Natural killer cell treated with Interleukin-12 subunit alpha and Interleukin-12 subunit beta and Interleukin-15 and Interleukin-18, amount 100 ng/mL, for 72 hours (primary cell): Measurements from ENCODE around the gene GPR15LG. TPM values are rescaled to one million over a fixed set of nuclear protein-coding genes. Genes with fewer than 3 reads are reported as not detected.
"Not testable (repeated sequence)": the region's sequence is repeated elsewhere in the genome, so short reads cannot be mapped to it uniquely, and the experiment has no call there.

ENCODE experiments used
- ATAC-seq, 2 donors: fragments of 150-1000 bp; cut with Tn5 transposase in 1 of 2; sonication (Bioruptor Pico), chemical (Tn5 transposase) in 1 of 2; 2 replicates each; pipeline ENCODE4 v1.10.0; 2021
- DNase-seq: peaks from one replicate; pipeline ENCODE4 v3.0.0; 2022; ENCODE audit warnings: low spot score
- H3K27ac Mint-ChIP-seq, 2 donors: 1 replicate in 1 of 2; 2 replicates in 1 of 2; pipeline ENCODE4 v1.8.0; 2022; ENCODE audit warnings: mixed read lengths in 2 of 2, mild to moderate bottlenecking in 1 of 2, moderate library complexity in 1 of 2
- H3K27me3 Mint-ChIP-seq, 2 donors: 1 replicate in 1 of 2; 2 replicates in 1 of 2; pipeline ENCODE4 v1.8.0; 2022; ENCODE audit warnings: mixed read lengths in 2 of 2
- H3K36me3 Mint-ChIP-seq: one replicate; pipeline ENCODE4 v1.8.0; 2022; ENCODE audit warnings: mixed read lengths
- H3K4me1 Mint-ChIP-seq, 2 donors: 1 replicate in 1 of 2; 2 replicates in 1 of 2; pipeline ENCODE4 v1.8.0; 2022; ENCODE audit warnings: low read depth in 2 of 2, mixed read lengths in 2 of 2, mild to moderate bottlenecking in 1 of 2
- H3K4me3 Mint-ChIP-seq: one replicate; pipeline ENCODE4 v1.8.0; 2022; ENCODE audit warnings: mixed read lengths
- H3K9me3 Mint-ChIP-seq: 2 replicates; pipeline ENCODE4 v1.8.0; 2022; ENCODE audit warnings: mixed read lengths
- total RNA-seq, 2 donors: library from RNA; stranded (reverse); gene quantifications; one replicate each; pipeline ENCODE4 v1.2.3, GENCODE V29; 2022

Gene GPR15LG
- total RNA-seq, 2 donors from 2014 or later = not detected

GRCh38 chr10:84172467-84173356 is 889 bp upstream of the GPR15LG start:
- peaks cover 6 to 11% of the 10 kb centered on the region in 2 donors for H3K4me1 Mint-ChIP-seq
- H3K9me3 Mint-ChIP-seq = no peaks in the 10 kb centered on the region
- DNase-seq (no peak), ATAC-seq (no peak)
- H3K36me3 Mint-ChIP-seq = no peaks in the 10 kb centered on the region
- no peak overlapping the region for H3K4me3 Mint-ChIP-seq
- H3K27ac Mint-ChIP-seq = no peak overlapping the region
- no peaks in the 10 kb centered on the region for H3K27me3 Mint-ChIP-seq

DNA sequence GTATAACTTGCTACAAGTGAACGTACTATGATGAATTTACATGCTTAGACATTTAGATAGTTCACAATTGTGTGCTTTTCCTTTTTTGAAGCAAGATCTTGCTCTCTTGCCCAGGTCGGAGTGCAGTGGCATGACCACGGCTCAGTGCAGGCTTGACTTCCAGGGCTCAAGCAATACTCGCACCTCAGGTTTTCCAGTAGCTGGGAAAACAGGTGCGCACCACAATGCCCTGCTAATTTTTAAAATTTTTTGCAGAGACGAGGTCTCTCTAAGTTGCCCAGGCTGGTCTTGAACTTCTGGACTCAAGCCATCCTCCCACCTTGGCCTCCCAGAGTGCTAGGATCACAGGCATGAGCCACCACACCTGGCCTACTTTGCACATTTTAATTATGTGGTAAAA is 1.8 kb downstream of the GPR15LG start:
- H3K27ac Mint-ChIP-seq = no peak overlapping the region
- H3K27me3 Mint-ChIP-seq = no peaks in the 10 kb centered on the region
- no peak for DNase-seq
- H3K9me3 Mint-ChIP-seq = no peaks in the 10 kb centered on the region
- no peak overlapping the region for H3K4me3 Mint-ChIP-seq
- peaks cover 6 to 11% of the 10 kb centered on the region in 2 donors for H3K4me1 Mint-ChIP-seq
- ATAC-seq = no peak
- no peaks in the 10 kb centered on the region for H3K36me3 Mint-ChIP-seq

DNA sequence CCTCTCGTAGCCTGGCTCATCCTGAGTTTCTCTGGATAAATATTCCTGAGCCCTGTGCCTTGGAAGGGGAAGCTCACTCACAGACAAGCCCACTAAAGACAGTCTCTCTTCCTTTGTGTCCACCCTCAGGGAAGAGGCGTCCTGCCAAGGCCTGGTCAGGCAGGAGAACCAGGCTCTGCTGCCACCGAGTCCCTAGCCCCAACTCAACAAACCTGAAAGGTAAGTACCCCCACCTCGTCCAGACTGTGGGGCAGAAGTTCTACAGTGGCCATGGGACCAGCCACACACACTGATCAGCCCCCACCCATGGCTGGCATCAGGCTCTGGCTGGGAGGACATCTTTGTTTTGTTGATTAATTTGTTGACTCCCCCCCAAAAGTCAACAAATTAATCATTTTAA is 2.8 kb downstream of the GPR15LG start:
- Mint-ChIP-seq H3K4me1 (peaks cover 6 to 8% of the 10 kb centered on the region in 2 donors), H3K27ac (no peak overlapping the region), H3K4me3 (peak overlapping the region; percentile 60), H3K27me3 (no peaks in the 10 kb centered on the region), H3K36me3 (no peaks in the 10 kb centered on the region), H3K9me3 (no peaks in the 10 kb centered on the region)
- DNase-seq = no peak
- ATAC-seq = no peak

DNA sequence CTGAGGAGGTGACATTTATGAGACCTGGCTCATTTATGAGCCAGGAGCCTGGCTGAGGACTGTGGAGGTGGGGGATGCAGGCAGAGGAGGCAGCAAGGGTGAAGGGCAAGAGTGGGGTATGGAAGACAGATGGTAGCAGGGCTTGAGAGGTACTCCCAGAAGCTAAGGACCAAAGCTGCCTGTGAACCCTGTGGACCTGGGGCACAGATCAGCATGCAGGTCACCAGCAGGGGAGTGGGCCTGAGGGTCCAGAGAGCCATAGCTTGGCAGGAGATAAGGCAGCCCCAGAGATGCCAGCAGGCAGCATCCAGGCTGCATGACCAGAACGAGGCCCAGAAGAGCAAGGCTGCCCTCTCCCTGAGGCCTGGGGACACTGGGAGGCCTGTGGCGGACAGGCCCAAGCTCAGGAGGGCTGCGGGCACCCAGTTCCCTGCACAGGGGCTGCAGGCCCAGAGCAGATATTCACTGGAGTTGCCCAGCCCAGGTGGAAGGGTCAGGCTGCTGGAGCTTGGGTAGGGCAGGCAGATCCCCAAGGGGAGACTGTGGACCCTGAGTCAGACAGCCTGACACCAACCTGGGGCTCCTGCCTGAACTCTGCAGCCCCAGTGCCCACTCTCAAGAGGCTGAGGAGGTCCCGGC is 3.4 kb downstream of the GPR15LG start:
- H3K27me3 Mint-ChIP-seq = no peaks in the 10 kb centered on the region
- H3K27ac Mint-ChIP-seq = no peak overlapping the region
- peak in 1 of 2 donors; percentile 11 for ATAC-seq
- peak overlapping the region; percentile 60 for H3K4me3 Mint-ChIP-seq
- H3K4me1 Mint-ChIP-seq = peaks cover 6 to 7% of the 10 kb centered on the region in 2 donors
- H3K9me3 Mint-ChIP-seq = no peaks in the 10 kb centered on the region
- no peaks in the 10 kb centered on the region for H3K36me3 Mint-ChIP-seq
- DNase-seq = no peak

- no peaks in the 10 kb centered on the region for H3K36me3 Mint-ChIP-seq
- H3K27me3 Mint-ChIP-seq = no peaks in the 10 kb centered on the region
- ATAC-seq = peak; percentile 85 to 90
- H3K27ac Mint-ChIP-seq = no peak overlapping the region
- no peaks in the 10 kb centered on the region for H3K9me3 Mint-ChIP-seq
- peaks cover 6 to 7% of the 10 kb centered on the region in 2 donors for H3K4me1 Mint-ChIP-seq
- H3K4me3 Mint-ChIP-seq = no peak overlapping the region
- peak; percentile 74 for DNase-seq
Measured at GRCh38 chr10:84177541-84178141, 4.0 kb downstream of the GPR15LG start.

DNA sequence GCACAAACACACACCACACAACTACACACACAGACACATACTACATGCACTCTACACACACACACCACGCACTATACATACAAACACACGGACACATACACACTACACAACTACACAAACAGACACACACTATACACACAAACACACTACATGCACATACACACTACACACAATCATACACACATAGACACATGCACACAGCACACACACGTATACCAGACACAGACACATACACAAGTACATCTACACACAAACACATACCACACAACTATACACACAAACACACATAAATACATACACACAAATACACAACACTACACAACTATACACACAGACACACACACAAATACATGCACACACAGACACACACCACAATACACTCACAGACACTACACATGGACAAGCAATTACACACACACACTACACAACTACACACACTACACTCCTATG is 4.6 kb downstream of the GPR15LG start:
- DNase-seq (no peak), ATAC-seq (peak in 1 of 2 donors; percentile 2)
- Mint-ChIP-seq H3K4me3 (no peak overlapping the region), H3K27ac (no peak overlapping the region), H3K36me3 (no peaks in the 10 kb centered on the region), H3K9me3 (no peaks in the 10 kb centered on the region), H3K4me1 (peaks cover 6 to 7% of the 10 kb centered on the region in 2 donors), H3K27me3 (no peaks in the 10 kb centered on the region)

GRCh38 chr10:84179059-84179710 is 5.6 kb downstream of the GPR15LG start:
- ATAC-seq (peak; percentile 31 to 47), DNase-seq (no peak)
- H3K4me1 Mint-ChIP-seq = peaks cover 6 to 7% of the 10 kb centered on the region in 2 donors
- no peaks in the 10 kb centered on the region for H3K9me3 Mint-ChIP-seq
- H3K36me3 Mint-ChIP-seq = no peaks in the 10 kb centered on the region
- no peak overlapping the region for H3K4me3 Mint-ChIP-seq
- no peak overlapping the region for H3K27ac Mint-ChIP-seq
- H3K27me3 Mint-ChIP-seq = no peaks in the 10 kb centered on the region

- not testable (repeated sequence) for H3K27me3 Mint-ChIP-seq
- H3K4me1 Mint-ChIP-seq = peaks cover 11 to 12% of the 10 kb centered on the region in 2 donors
Measured at GRCh38 chr10:84180386-84180785, 6.8 kb downstream of the GPR15LG start.

GRCh38 chr10:84181631-84182030 is 8.0 kb downstream of the GPR15LG start:
- DNase-seq = no peak
- no peaks in the 10 kb centered on the region for H3K36me3 Mint-ChIP-seq
- ATAC-seq = no peak
- H3K4me3 Mint-ChIP-seq = no peak overlapping the region
- no peaks in the 10 kb centered on the region for H3K27me3 Mint-ChIP-seq
- H3K9me3 Mint-ChIP-seq = no peaks in the 10 kb centered on the region
- peaks cover 7 to 9% of the 10 kb centered on the region in 2 donors for H3K4me1 Mint-ChIP-seq
- no peak overlapping the region for H3K27ac Mint-ChIP-seq

More at GRCh38 chr10:84180386-84180785, 6.8 kb downstream of the GPR15LG start:
- not testable (repeated sequence) for H3K9me3 Mint-ChIP-seq, DNase-seq, H3K4me3 Mint-ChIP-seq, H3K27ac Mint-ChIP-seq, H3K36me3 Mint-ChIP-seq, ATAC-seq

DNA sequence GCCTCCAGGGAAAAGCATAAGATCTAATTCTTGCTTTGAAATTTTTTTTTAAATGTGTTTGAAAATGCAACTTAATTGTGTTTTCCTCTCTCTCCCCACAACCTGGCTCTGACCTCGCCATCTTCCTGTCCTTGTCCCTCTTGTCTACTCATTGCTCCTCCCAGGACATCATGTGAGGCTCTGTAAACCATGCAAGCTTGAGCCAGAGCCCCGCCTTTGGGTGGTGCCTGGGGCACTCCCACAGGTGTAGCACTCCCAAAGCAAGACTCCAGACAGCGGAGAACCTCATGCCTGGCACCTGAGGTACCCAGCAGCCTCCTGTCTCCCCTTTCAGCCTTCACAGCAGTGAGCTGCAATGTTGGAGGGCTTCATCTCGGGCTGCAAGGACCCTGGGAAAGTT is 10.9 kb downstream of the GPR15LG start:
- H3K27me3 Mint-ChIP-seq = no peaks in the 10 kb centered on the region
- no peak for DNase-seq
- no peaks in the 10 kb centered on the region for H3K36me3 Mint-ChIP-seq
- no peak overlapping the region for H3K27ac Mint-ChIP-seq
- H3K9me3 Mint-ChIP-seq = no peaks in the 10 kb centered on the region
- no peak for ATAC-seq
- H3K4me1 Mint-ChIP-seq = peaks cover 5 to 11% of the 10 kb centered on the region in 2 donors
- no peak overlapping the region for H3K4me3 Mint-ChIP-seq

GRCh38 chr10:84185526-84186175 is 12.1 kb downstream of the GPR15LG start:
- Mint-ChIP-seq H3K9me3 (no peaks in the 10 kb centered on the region), H3K4me1 (peaks cover 5 to 11% of the 10 kb centered on the region in 2 donors), H3K27me3 (no peaks in the 10 kb centered on the region), H3K36me3 (no peaks in the 10 kb centered on the region), H3K4me3 (no peak overlapping the region), H3K27ac (no peak overlapping the region)
- ATAC-seq (no peak), DNase-seq (no peak)

GRCh38 chr10:84188815-84189214 is 15.2 kb downstream of the GPR15LG start:
- Mint-ChIP-seq H3K4me1 (peaks cover 15 to 17% of the 10 kb centered on the region in 2 donors), H3K4me3 (no peak overlapping the region), H3K27ac (no peak overlapping the region), H3K36me3 (no peaks in the 10 kb centered on the region), H3K27me3 (no peaks in the 10 kb centered on the region), H3K9me3 (no peaks in the 10 kb centered on the region)
- ATAC-seq (no peak), DNase-seq (peak; percentile 28)

- Mint-ChIP-seq H3K4me3 (no peak overlapping the region), H3K27ac (no peak overlapping the region), H3K27me3 (no peaks in the 10 kb centered on the region), H3K36me3 (no peaks in the 10 kb centered on the region), H3K4me1 (peaks cover 10 to 13% of the 10 kb centered on the region in 2 donors), H3K9me3 (no peaks in the 10 kb centered on the region)
- DNase-seq = peak; percentile 49
- no peak for ATAC-seq
Measured at GRCh38 chr10:84190621-84191020, 17.0 kb downstream of the GPR15LG start.
